HG03280 (cell line): ENCODE measurements around the gene HMCN2.

Source experiments
- ATAC-seq: cut with Tn5 transposase; IDR thresholded peaks from one replicate; pipeline ENCODE4 v1.9.1; 2021; ENCODE audit warnings: mild to moderate bottlenecking, moderate library complexity; ENCODE audit not compliant: unreplicated experiment

The HMCN2 gene

DNA sequence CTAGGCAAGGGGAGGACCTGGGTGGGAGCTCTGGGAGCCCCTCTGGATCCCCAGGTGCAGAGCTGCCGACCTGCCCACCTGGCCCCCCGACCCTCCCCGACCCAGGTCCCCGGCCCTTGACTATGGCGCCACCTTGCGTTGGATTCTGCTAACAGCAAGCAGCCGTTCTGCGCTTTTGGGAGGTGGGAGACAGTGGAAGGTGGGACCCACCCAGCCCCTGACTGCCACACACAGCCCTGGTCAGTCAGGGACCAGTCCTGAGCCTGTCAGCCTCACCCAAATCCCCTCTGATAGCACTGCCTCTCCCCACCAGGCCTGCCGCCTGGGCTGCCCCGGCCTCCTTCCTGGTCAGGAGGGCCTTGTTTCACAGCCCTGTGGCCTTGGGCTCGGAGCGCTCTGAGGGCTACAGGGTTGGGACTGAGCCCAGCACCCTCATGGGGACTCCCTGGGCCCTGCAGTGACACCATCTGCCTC lies 77.9 kb downstream of the HMCN2 start:
- no peak for ATAC-seq

DNA sequence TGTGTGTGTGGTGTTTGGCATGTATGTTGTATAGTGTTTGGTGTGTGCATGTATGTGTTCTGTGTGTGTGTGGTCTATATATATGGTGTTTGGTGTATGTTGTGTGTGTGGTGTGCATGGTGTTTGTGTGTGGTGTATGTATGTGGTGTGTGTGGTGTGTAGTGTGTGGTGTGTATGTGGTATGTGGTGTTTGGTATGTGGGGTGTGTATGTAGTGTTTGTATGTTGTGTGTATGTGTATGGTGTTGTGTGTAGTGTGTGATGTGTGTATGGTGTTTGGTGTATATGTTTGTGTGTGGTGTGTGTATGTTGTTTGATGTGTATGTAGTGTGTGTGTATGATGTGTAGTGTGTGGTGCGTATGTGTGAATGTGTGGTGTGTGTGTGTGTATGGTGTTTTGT lies 78.8 kb downstream of the HMCN2 start:
- ATAC-seq: no peak

DNA sequence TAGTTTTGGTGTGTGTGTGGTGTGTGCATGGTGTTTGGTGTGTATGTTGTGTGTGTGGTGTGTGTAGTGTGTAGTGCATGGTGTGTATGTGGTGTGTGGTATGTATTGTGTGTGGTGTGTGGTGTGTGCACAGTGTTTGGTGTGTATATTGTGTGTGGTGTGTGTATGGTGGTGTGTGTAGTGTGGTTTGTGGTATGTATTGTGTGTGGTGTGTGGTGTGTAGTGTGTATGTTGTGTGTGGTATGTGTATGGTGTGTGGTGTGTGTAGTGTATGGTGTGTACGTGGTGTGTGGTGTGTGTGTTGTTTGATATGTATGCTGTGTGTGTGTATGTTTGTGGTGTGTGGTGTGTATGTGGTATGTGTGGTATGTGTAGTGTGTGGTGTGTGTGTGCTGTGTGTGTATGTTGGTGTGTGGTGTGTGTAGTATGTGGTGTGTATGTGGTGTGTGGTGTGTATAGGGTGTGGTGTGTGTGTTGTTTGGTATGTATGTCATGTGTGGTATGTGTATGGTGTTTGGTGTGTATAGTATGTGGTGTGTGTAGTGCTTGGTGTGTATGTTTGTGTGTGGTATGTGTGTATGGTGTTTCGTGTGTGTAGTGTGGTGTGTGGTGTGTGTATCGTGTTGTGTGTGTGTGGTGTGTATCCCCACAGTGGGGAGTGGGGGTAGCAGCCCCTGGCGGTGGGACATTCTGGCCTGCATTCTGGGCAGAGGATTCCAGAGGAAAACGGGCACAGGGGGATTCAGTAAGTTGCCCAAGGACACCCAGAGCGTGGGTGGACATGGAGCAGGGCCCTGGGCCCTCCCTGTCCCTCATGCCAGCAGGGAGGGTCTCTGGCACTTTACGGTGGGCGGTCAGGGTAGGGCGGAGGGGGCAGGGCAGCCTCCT lies 79.7 kb downstream of the HMCN2 start:
- ATAC-seq: no peak

DNA sequence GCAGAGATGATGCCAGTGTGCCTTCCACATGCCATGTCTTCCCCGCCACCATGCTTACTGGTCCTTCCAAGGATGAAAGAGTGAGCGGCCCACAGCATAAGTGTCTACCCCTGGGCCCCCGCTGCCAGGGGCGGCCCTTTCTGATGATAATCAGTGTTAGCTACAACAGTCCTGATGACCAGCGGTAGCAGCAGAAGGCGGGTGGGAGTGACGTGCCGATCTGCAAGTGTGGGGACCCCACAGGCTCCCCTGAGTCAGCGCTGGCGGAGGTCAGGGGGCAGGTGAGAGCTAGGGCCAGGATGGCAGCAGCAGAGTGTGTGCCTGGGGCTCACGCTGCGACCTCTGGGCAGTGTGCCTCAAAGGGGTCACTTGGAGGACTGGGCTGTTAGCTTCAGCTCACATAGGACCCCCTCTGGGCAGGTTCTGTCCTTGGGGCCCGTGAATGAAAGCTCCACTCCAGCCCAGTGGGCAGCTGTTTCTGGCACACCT lies 80.4 kb downstream of the HMCN2 start:
- ATAC-seq: no peak

DNA sequence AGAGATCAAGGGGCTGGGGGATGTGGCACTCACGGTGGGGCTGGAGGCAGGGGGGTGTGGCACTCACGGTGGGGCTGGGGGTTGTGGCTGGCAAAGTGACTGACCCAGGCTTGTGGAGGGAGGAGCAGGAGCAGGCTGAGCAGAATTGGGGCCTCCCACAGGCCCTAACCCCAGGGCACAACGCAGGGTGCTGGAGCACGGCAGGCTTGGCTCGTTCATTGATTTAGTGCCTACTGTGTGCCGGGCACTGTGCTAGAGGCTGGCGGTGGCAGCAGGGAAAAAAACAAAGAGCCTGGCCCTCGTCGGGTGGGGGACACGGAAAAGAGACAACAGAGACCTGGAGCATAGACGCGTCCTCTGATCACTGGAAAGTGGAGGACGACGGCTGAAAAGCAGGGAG lies 80.9 kb downstream of the HMCN2 start:
- ATAC-seq: no peak

DNA sequence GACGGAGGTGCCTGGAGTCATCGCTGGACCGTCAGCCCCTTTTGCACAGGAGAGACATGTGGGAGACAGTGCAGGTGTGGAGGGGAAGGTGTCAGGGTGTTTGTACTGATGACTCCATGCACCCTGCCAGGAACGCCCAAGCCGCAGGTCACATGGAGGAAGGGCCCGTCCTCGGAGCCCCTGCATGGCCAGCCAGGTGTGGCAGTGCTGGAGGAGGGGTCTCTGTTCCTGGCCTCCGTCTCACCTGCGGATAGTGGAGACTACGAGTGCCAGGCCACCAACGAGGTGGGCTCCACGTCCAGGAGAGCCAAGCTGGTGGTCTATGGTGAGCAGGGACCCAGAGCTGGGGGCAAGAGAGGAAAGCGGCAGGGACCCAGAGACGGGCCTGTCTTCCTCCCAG lies 81.5 kb downstream of the HMCN2 start:
- no peak for ATAC-seq

DNA sequence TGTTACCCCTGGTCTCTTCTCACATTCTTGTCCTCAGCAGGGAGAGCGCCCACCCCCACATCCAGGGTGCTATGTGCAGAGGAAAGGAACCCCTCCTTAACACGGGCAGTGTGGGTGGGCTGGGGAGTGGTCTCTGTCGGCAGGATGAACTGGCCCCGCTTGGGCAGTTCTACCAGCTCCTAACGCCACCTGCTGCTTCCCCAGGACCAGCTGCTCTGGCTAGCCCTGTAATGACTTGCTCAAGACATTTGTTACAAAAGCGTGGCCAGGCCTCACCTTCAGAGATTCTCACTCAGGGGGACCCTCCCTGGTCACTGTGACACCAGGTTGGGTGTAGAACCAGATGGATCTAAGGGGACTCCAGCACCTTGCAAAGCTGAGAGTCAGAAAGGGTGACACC lies 82.4 kb downstream of the HMCN2 start:
- no peak for ATAC-seq

DNA sequence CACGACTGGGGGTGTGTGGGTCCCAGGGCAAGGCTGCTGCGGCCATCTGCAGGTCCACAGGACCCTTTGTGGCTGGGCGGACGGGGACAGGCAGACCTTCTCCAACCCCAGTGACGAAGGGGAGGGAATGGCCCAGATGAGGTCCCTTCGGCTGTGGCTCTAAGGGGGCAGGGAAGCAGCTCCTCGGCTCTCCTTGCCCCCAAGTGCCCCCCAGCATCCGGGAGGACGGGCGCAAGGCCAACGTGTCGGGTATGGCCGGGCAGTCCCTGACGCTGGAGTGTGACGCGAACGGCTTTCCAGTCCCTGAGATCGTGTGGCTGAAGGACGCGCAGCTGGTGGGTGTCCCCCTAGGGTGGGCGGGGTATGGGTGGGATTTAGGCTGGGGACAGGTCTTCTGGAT lies 82.8 kb downstream of the HMCN2 start:
- no peak for ATAC-seq

DNA sequence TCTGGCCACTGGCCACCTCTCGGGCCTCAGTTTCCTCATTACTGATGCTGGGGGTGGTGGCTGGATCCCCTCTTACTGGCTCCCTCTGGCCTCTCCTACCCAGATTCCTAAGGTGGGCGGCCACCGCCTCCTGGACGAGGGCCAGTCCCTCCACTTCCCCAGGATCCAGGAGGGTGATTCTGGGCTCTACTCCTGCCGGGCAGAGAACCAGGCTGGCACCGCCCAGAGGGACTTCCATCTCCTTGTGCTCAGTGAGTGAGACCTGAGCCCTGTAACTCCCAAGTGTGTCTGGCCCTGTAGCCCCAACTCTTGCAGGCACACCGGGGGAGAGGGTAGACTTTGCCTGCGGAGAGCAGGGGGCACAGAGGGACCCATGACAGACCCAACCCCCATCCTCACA lies 83.3 kb downstream of the HMCN2 start:
- ATAC-seq: no peak

DNA sequence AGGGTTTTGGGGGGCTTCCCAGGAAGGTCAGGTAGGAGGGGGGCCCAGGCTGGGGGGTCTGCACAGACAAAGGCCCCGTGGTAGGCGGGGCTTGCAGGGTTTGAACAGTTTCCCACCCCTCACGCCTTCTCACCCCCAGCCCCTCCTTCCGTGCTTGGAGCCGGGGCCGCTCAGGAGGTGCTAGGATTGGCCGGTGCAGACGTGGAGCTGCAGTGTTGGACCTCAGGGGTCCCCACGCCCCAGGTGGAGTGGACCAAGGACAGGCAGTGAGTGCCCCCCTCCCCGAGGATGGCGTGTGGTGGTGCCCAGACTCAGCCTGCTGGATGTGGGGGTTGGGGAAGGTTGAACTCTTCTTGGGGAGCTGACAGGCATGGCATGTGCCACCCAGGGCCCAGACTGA lies 83.8 kb downstream of the HMCN2 start:
- ATAC-seq: no peak

DNA sequence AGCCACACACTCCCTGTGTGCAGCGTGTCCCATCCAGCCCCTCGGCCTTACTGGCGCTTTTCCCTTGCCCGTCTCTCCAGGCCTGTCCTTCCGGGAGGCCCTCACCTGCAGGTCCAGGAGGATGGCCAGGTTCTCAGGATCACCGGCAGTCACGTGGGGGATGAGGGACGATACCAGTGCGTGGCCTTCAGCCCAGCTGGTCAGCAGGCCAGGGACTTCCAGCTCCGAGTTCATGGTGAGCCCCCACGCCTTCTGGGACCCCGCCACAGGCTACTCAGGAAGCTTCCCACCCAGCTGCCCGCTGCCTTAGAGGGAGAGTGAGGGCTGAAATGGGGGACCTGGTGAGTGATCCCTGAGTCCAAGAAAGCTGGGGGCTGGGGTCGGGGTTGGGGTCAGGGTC lies 85.8 kb downstream of the HMCN2 start:
- ATAC-seq: no peak

DNA sequence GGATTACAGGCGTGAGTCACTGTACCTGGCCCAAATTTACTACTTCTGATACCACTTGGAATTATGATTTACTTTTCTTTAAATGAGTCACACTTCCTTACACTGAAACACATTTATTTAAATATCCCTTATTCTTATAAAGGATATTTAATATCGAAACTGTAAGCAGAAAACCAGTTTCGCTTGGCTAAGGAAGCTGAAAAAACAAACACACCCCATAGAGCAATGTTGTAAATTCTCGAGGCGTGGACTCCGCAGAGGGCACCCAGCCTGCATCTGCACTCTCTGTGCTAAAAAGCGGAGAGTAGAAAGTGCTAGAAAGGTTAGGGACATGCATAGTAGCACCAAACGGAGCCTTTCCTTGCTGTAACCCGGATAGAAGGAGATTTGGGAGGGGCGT lies 86.5 kb downstream of the HMCN2 start:
- ATAC-seq: no peak

DNA sequence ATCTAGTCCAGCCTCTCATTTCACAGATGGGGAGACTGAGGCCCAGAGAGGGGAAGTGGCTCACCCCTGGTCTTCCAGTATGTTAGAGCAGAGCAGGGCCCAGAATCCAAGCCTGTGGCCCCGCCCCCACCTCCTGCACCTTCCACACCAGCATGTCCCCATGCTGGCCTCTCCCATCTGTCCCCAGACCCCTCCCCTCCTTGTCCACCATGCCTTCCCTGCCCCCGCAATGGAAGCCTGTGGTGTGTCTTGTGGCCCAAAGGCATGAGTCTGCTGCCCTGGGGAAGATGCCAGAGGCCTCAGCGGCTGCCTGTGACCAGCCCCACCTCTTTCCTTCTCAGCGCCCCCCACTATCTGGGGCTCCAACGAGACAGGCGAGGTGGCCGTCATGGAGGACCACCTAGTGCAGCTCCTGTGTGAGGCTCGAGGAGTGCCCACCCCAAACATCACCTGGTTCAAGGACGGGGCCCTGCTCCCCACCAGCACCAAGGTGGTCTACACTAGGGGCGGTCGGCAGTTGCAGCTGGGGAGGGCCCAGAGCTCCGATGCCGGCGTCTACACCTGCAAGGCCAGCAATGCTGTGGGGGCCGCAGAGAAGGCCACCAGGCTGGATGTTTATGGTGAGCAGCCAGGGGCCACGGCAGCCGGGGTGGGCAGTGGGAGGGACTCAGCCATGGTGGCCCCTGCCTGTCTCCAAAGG lies 87.2 kb downstream of the HMCN2 start:
- no peak for ATAC-seq

DNA sequence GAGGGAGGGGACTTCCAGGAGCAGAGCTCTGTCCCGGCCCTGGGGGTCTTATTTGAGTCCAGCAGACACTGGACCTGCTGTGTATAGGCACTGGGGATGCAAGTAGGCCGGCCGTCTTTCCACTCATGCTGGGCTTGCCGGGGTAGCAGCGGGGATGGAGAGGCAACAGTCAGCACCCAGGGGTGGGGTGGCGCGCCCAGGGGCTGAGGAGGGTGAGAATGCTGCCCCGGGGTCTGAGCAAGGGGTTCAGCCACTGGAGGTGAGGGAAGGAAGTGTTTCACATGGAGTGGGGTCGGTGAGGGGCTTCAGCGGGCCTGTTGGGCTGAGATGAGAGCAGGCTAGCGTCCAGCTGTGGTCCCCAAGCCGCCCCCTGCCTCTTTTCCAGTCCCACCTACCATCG lies 88.8 kb downstream of the HMCN2 start:
- no peak for ATAC-seq

DNA sequence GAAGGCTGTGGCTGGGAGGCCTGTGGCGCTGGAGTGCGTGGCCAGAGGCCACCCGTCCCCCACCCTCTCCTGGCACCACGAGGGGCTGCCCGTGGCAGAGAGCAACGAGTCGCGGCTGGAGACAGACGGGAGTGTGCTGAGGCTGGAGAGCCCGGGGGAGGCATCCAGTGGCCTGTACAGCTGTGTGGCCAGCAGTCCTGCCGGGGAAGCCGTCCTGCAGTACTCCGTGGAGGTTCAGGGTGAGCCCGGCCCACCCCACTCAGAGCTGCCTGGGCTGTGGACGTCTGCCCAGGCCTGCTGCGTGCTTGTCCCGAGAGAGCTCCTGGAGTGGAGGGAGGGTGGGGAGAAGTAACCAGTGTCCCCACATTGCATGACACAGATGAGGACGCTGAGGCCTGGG lies 89.2 kb downstream of the HMCN2 start:
- ATAC-seq: no peak

DNA sequence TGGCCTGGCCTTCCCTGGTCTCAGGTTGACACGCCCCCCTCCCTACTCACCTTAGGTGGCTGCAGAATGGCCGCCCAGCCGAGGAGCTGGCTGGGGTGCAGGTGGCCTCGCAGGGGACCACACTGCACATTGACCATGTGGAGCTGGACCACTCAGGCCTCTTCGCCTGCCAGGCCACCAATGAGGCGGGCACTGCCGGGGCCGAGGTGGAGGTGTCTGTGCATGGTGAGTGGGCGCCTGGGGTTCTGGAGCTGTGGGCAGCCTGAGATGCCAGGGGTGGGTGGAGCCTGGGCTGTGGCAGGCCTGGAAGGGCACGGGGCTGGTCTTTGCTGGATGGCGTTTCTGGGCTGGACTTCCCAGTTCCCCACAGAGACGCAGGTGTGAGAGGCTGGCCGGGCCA lies 90.5 kb downstream of the HMCN2 start:
- no peak for ATAC-seq

DNA sequence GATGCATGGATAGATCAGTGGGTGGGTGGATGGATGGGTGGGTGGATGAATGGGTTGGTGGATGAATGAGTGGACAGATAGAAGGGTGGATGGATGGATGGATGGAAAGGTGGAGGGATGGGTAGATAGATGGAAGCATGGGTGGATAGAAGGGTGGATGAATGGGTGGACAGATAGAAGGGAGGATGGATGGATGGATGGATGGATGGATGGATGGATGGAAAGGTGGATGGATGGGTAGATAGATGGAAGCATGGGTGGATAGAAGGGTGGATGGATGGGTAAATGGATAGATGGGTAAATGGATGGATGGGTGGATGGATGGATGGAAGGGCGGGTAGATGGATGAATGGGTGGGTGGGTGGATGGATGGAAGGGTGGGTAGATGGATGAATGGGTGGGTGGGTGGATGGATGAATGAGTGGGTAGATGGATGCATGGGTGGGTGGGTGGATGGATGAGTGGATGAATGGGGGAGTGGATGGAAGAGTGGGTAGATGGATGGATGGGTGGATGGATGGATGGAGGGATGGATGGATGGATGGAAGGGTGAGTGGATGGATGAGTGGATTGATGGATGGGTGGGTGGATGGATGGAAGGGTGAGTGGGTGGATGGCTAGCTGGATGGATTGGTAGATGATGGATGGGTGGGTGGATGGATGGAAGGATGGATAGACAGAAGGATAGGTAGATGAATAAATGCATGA lies 91.5 kb downstream of the HMCN2 start:
- ATAC-seq: no peak

DNA sequence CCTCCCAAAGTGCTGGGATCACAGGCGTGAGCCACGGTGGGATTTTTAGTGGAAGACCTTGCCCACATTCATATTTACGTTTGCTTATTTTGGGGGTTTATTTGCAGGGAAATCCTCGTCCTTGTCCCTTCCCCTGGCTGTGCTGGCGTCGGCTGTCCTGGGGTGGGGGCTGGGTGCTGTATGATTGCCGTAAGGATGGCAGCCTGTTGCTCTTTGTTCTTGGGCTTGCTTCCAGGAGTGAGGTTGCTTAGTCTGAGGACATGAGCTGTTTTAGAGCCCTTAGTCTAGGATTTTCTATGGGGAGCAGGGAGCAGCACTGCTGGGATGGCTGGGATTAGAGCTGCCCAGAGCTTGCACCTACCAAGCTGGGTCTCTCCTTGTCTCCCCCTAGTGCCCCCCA lies 93.4 kb downstream of the HMCN2 start:
- no peak for ATAC-seq

DNA sequence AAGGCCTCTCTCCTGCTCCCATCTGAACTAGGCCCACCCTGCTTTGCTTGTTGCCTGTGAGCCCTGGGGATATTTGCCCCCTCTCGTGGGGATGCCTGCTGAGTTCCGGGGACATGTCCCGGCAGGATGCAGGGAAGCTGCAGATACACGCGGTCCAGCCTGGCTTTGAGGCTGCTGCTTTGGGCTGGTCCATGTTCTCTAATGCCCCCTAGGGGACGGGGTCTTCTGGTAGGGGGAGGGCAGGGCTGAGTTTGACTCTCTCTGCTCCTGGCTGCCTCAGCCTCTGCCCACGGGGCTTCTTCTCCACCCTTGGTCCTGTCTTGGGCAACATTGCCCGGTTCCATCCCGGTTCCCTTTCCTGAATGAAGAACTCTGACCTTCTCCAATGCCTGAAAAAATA lies 94.3 kb downstream of the HMCN2 start:
- no peak for ATAC-seq

DNA sequence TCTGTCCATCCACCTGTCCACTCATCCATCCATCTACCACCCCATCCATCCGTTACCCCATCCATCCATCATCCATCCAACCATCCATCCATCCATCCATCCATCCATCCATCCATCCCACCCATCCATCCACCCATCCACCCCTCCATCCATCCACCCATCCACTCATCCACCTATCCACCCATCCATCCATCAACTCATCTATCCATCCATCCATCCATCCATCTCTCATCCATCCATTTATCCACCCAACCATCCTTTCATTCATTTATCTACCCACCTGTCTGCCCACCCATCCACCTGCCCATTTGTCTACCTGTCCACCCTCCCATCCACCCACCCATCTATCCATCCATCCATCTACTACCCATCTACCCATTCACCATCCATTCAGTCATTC lies 95.1 kb downstream of the HMCN2 start:
- no peak for ATAC-seq

DNA sequence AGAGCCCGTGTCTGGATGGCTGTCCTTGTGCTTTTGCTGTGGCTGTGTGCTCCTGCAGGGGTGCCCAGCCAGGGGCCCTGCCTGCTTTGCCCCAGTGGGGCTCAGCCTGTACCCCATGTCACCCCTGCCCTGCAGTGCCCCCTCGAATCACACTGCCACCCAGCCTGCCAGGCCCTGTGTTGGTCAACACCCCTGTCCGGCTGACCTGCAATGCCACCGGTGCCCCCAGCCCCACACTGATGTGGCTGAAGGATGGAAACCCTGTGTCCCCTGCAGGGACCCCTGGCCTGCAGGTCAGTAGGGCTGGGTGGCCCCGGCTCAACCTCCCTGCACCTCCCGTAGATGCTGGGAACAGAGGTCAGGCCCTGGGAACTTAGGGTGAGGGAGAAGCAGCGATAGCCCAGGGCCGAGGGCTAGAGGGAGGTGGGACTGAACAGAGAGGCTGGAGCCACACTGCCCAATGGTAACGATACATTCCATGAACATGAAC lies 96.4 kb downstream of the HMCN2 start:
- ATAC-seq: no peak
